B cell (primary cell): Measurements from ENCODE around the gene RALBP1. TPM values are rescaled to one million over a fixed set of nuclear protein-coding genes. Genes with fewer than 3 reads are reported as not detected.

Experiments
- ATAC-seq: fragments of 200-7000 bp; cut with Tn5 transposase; one replicate; pipeline ENCODE4 v1.10.0; 2021; ENCODE audit warnings: low read depth, mild to moderate bottlenecking, moderate number of reproducible peaks, moderate library complexity
- CTCF ChIA-PET: fragments of 350-600 bp; sonication (Branson Sonifier 250); formaldehyde crosslinking; loops from one replicate; lab custom pipeline; 2021; ENCODE audit warnings: antibody characterized with exemption, inconsistent platforms; lab: Charles Lee
- POLR2A ChIA-PET: fragments of 350-600 bp; sonication (Branson Sonifier 250); formaldehyde crosslinking; loops from one replicate; lab custom pipeline; 2021; ENCODE audit warnings: antibody characterized with exemption; lab: Charles Lee
- DNase-seq: peaks from one replicate; pipeline ENCODE4 v3.0.0; 2013
- H2AFZ ChIP-seq: 2 replicates; pipeline ENCODE4 v1.6.1; 2012; ENCODE audit warnings: mild to moderate bottlenecking, low read depth, low read length; ENCODE audit not compliant: insufficient read depth, poor library complexity, severe bottlenecking
- H3K27ac ChIP-seq, 2 donors: 1 replicate in 1 of 2; 2 replicates in 1 of 2; pipeline ENCODE4 v1.5.1; 2012 to 2013; ENCODE audit warnings: low read length in 2 of 2, mild to moderate bottlenecking in 2 of 2, moderate library complexity in 1 of 2
- H3K27me3 ChIP-seq, 4 experiments: fragments of 200-600 bp in 1 of 4; sonication (generic) in 1 of 4; replicated peaks in 1 of 4; 1 replicate in 2 of 4; 2 replicates in 2 of 4; pipeline versions ENCODE4 v1.6.1 to v1.7.0; 2013 to 2016; ENCODE audit warnings: low read length in 3 of 4, mild to moderate bottlenecking in 2 of 4, mixed read lengths in 1 of 4, moderate library complexity in 1 of 4; ENCODE audit not compliant: insufficient read depth in 4 of 4, control insufficient read depth in 3 of 4; ENCODE audit errors: control extremely low read depth in 1 of 4
- H3K36me3 ChIP-seq, 2 experiments: replicated peaks in 1 of 2; 1 replicate in 1 of 2; 2 replicates in 1 of 2; pipeline versions ENCODE4 v1.6.1 to v1.7.1; 2013; ENCODE audit warnings: low read length in 1 of 2; ENCODE audit not compliant: insufficient read depth in 2 of 2, control insufficient read depth in 1 of 2; ENCODE audit errors: control extremely low read depth in 1 of 2, extremely low read depth in 1 of 2
- H3K4me1 ChIP-seq, 2 donors: fragments of 200-600 bp in 1 of 2; sonication (generic) in 1 of 2; 1 replicate in 1 of 2; 2 replicates in 1 of 2; pipeline versions ENCODE4 v1.5.1 to v1.6.1; 2013 to 2017; ENCODE audit warnings: low read length in 2 of 2; ENCODE audit not compliant: control insufficient read depth in 2 of 2, insufficient read depth in 2 of 2
- H3K4me2 ChIP-seq: replicated peaks from 2 replicates; pipeline ENCODE3; 2012; ENCODE audit warnings: mild to moderate bottlenecking, low read depth, low read length; ENCODE audit not compliant: poor library complexity, severe bottlenecking
- H3K4me3 ChIP-seq, 5 experiments: fragments of 200-600 bp in 1 of 5; sonication (generic) in 1 of 5; 1 replicate in 3 of 5; 2 replicates in 2 of 5; pipeline versions ENCODE4 v1.5.1 to v1.7.0; 2011 to 2016; ENCODE audit warnings: low read length in 4 of 5, mild to moderate bottlenecking in 4 of 5, low read depth in 2 of 5, control low read depth in 1 of 5, moderate library complexity in 1 of 5; ENCODE audit not compliant: insufficient read depth in 1 of 5; ENCODE audit errors: control extremely low read depth in 1 of 5, extremely low read depth in 1 of 5
- H3K79me2 ChIP-seq: fragments of 200-600 bp; sonication (generic); one replicate; pipeline ENCODE4 v1.6.0; 2016; ENCODE audit warnings: low read length; ENCODE audit not compliant: control insufficient read depth, insufficient read depth
- H3K9ac ChIP-seq: fragments of 200-600 bp; sonication (generic); 2 replicates; pipeline ENCODE4 v1.6.1; 2017; ENCODE audit warnings: mild to moderate bottlenecking, low read length, moderate library complexity
- H3K9me3 ChIP-seq, 3 donors: one replicate each; pipeline versions ENCODE4 v1.6.1 to v1.7.1; 2013; ENCODE audit warnings: low read length in 2 of 3; ENCODE audit not compliant: control insufficient read depth in 2 of 3, insufficient read depth in 1 of 3; ENCODE audit errors: control extremely low read depth in 1 of 3
- H4K20me1 ChIP-seq: 2 replicates; pipeline ENCODE4 v1.6.0; 2012; ENCODE audit warnings: mild to moderate bottlenecking, low read length; ENCODE audit not compliant: insufficient read depth, control insufficient read depth, poor library complexity, severe bottlenecking
- H3K27ac Mint-ChIP-seq: one replicate; pipeline ENCODE4 v1.8.0; 2021; ENCODE audit warnings: mixed read lengths
- H3K27me3 Mint-ChIP-seq: one replicate; pipeline ENCODE4 v1.8.0; 2021; ENCODE audit warnings: mixed read lengths
- H3K4me1 Mint-ChIP-seq: one replicate; pipeline ENCODE4 v1.8.0; 2021; ENCODE audit warnings: mixed read lengths
- H3K4me3 Mint-ChIP-seq: one replicate; pipeline ENCODE4 v1.8.0; 2021; ENCODE audit warnings: mixed read lengths
- H3K9me3 Mint-ChIP-seq: one replicate; pipeline ENCODE4 v1.8.0; 2022; ENCODE audit warnings: mixed read lengths; ENCODE audit not compliant: insufficient read depth
- EZH2 ChIP-seq: IDR thresholded peaks from 2 replicates; pipeline ENCODE4 v1.6.1; 2012; ENCODE audit warnings: borderline replicate concordance, low read depth, mild to moderate bottlenecking, moderate library complexity, low read length; ENCODE audit not compliant: insufficient read depth, poor library complexity, severe bottlenecking
- WGBS: methylation state at CpG from one replicate; pipeline ENCODE4 v1.1.5; 2013; ENCODE audit warnings: missing lambda C conversion rate; ENCODE audit not compliant: insufficient coverage; 5-methylcytosine and 5-hydroxymethylcytosine counted together
- intact Hi-C: fragments of 100-400 bp; cut with micrococcal nuclease; formaldehyde crosslinking; loops from one replicate; pipeline ENCODE4 v1.10.0; 2022
- polyA plus RNA-seq: library from polyadenylated mRNA; depleted of rRNA; stranded (reverse); fragments of >200 nt; gene quantifications from 2 replicates; pipeline ENCODE4 v1.2.3, GENCODE V29; 2012
- total RNA-seq, 2 donors: library from RNA; stranded (reverse); fragments of 120-200 nt in 1 of 2; gene quantifications; 1 replicate in 1 of 2; 2 replicates in 1 of 2; pipeline versions ENCODE4 v1.2.3 to v1.2.4, GENCODE V29; 2013 to 2022
- TF ChIP-seq, protein P1 (sequence below): fragments of 200-600 bp; IDR thresholded peaks from one replicate; pipeline ENCODE4 v1.8.0; 2022; ENCODE audit warnings: antibody characterized with exemption, mild to moderate bottlenecking

RALBP1 gene
- total and polyA plus RNA-seq, 2 donors (not counting 1 experiment from before 2014, with no cell fraction given): 14.9 to 38.0 TPM

DNA sequence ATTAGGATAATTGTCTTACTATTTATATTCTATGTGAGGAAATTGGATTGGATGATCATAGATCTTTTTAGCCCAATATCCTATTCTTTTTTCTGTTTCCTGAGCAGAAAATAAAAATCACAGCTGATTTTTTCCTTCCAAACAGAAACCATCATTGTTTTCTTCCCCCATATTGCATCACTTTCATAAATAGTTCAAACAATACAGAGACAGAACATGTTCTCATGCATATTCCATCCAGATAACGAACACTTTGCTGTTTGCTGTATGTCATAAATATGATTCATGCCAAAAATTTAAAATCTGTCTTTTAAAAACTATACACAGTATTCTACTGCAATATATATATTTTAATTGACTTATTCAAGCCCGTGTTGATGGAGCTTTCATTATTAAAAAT is 22.0 kb upstream of the RALBP1 start:
- no CpG with 5 or more reads among the region's 2 CpGs for WGBS
- Histone ChIP-seq H3K4me2 (no peak overlapping the region), H4K20me1 (no peaks in the 10 kb centered on the region), H3K79me2 (no peaks in the 10 kb centered on the region), H3K4me3 (no peak overlapping the region), H2AFZ (no peak overlapping the region), H3K27ac (no peak overlapping the region), H3K27me3 (peaks cover 0 to 4% (median 0%) of the 10 kb centered on the region in 4 experiments), H3K36me3 (no peaks in the 10 kb centered on the region), H3K4me1 (no peaks in the 10 kb centered on the region), H3K9ac (no peak overlapping the region), H3K9me3 (peaks cover 0 to 18% (median 12%) of the 10 kb centered on the region in 3 donors)
- POLR2A ChIA-PET: no interaction called here
- TF ChIP-seq EZH2: no peak
- TF ChIP-seq, protein P1, sequence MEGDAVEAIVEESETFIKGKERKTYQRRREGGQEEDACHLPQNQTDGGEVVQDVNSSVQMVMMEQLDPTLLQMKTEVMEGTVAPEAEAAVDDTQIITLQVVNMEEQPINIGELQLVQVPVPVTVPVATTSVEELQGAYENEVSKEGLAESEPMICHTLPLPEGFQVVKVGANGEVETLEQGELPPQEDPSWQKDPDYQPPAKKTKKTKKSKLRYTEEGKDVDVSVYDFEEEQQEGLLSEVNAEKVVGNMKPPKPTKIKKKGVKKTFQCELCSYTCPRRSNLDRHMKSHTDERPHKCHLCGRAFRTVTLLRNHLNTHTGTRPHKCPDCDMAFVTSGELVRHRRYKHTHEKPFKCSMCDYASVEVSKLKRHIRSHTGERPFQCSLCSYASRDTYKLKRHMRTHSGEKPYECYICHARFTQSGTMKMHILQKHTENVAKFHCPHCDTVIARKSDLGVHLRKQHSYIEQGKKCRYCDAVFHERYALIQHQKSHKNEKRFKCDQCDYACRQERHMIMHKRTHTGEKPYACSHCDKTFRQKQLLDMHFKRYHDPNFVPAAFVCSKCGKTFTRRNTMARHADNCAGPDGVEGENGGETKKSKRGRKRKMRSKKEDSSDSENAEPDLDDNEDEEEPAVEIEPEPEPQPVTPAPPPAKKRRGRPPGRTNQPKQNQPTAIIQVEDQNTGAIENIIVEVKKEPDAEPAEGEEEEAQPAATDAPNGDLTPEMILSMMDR: no peak
- DNase-seq (no peak), ATAC-seq (no peak)
- Mint-ChIP-seq H3K9me3 (peaks cover 12% of the 10 kb centered on the region), H3K27ac (no peak overlapping the region), H3K27me3 (peaks cover 19% of the 10 kb centered on the region), H3K4me1 (no peaks in the 10 kb centered on the region), H3K4me3 (no peak overlapping the region)
- intact Hi-C loops: no loop called here
- CTCF ChIA-PET: no interaction called here

- no peak for DNase-seq
- ChIA-PET CTCF (interaction anchor here (1.1 kb wide), 1 partner anchor 63 kb away, joined by 3 read pairs; no protein-coding TSS in a partner anchor), POLR2A (no interaction called here)
- TF ChIP-seq, protein P1: no peak
- TF ChIP-seq EZH2: no peak
- no peak for ATAC-seq
- no peak overlapping the region for H3K4me2 ChIP-seq
- no peaks in the 10 kb centered on the region for H3K4me1 Mint-ChIP-seq
- no peaks in the 10 kb centered on the region for H3K36me3 ChIP-seq
- H3K9me3 Mint-ChIP-seq: peaks cover 12% of the 10 kb centered on the region
- no peaks in the 10 kb centered on the region for H3K4me1 ChIP-seq
- no peaks in the 10 kb centered on the region for H3K79me2 ChIP-seq
- no peak overlapping the region for H2AFZ ChIP-seq
- H3K27ac Mint-ChIP-seq: no peak overlapping the region
- H3K9me3 ChIP-seq: peaks cover 0 to 18% (median 8%) of the 10 kb centered on the region in 3 donors
- H3K27me3 Mint-ChIP-seq: peaks cover 20% of the 10 kb centered on the region
- no peak overlapping the region for H3K4me3 Mint-ChIP-seq
- WGBS: 89% methylated on average over 1 of the region's 5 CpGs
- peaks cover 0 to 4% (median 0%) of the 10 kb centered on the region in 4 experiments for H3K27me3 ChIP-seq
- H3K4me3 ChIP-seq: no peak overlapping the region
- H3K27ac ChIP-seq: no peak overlapping the region
- no peak overlapping the region for H3K9ac ChIP-seq
- intact Hi-C loops: no loop called here
- no peaks in the 10 kb centered on the region for H4K20me1 ChIP-seq
Measured at GRCh38 chr18:9454061-9454703, 21.1 kb upstream of the RALBP1 start.
